HG03460 (cell line): ENCODE measurements around the gene UHRF1.

Experiments
- ATAC-seq: cut with Tn5 transposase; IDR thresholded peaks from one replicate; pipeline ENCODE4 v1.9.1; 2021; ENCODE audit not compliant: unreplicated experiment

Gene UHRF1

GRCh38 chr19:4986471-4986891, 77.2 kb downstream of the UHRF1 start:
- no peak for ATAC-seq

DNA sequence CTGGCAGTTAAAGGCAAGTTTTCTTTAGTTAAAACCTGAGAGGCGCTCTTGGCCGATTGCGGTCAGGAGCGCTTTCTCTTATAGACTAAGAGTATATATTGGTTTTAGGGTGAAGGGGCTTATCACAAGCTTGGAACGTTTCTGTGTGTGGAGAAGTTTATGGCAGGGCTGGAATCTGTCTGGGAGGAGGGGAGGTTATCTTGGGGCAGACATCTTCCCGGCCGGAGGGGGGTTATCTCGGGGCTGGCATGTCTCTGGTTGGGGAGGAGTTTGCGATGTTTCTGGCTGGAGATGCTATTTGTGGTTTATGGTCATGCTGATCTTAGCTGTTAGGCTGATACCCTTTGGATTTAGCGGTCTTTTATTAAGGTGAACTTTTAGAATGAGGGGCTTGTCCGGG, 78.0 kb downstream of the UHRF1 start:
- ATAC-seq, result no peak

GRCh38 chr19:4987692-4988370, 78.5 kb downstream of the UHRF1 start:
- no peak for ATAC-seq

- no peak for ATAC-seq
Measured at GRCh38 chr19:4988770-4989251, 79.5 kb downstream of the UHRF1 start.

- ATAC-seq, result no peak
Measured at GRCh38 chr19:4990306-4990705, 81.0 kb downstream of the UHRF1 start.

DNA sequence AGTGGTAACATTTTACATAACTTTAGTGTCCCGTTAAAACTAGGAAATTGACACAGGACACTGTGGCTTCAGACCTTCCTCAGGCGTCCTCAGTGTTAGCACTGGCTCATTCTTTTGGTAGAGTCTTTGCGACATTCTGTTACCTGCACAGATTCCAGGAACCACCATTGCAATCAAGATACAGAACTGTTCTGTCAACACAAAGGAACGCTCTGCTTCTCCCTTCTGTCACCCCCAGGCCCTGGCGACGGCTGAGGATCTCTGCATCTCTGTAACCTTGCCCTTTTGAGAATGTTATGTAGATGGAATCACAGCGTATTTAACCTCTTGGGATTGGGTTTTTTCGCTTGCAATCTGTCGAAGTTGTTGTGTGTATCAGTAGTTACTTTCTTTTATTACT, 82.2 kb downstream of the UHRF1 start:
- ATAC-seq, result no peak

DNA sequence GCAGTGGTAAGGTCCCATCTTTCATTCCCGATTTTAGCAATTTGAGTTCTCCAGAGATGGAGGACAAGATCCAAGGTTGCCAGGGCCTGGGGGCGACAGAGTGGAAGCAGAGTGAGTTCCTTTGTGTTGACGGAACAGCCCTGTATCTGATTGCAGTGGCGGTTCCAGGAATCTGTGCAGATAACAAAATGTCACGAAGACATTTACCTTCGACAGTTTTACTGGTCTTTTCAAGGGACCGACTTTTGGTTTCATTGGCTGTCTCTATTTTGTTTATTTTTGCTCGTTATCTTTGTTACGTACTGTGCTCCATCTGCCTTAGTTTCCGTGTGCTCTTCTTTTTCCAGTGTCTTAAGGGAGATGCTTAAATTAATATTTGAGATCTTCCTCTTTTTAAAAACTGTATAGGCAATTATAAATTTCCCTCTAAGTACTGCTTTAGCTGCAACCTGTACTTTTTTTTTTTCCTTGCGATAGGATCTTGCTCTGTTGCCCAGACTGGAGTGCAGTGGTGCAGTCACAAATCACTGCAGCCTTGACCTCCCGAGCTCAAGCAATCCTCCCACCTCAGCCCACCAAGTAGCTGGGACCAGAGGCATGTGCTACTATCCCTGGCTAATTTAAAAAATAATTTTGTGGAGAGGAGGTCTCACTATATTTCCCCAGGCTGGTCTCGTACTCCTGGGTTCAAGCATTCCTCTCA, 82.8 kb downstream of the UHRF1 start:
- ATAC-seq, result no peak

GRCh38 chr19:4993683-4994082, 84.4 kb downstream of the UHRF1 start:
- no peak for ATAC-seq

GRCh38 chr19:4996701-4997100, 87.4 kb downstream of the UHRF1 start:
- ATAC-seq, result no peak

- ATAC-seq, result no peak
Measured at GRCh38 chr19:4997297-4997696, 88.0 kb downstream of the UHRF1 start.

- no peak for ATAC-seq
Measured at GRCh38 chr19:5000120-5000611, 90.9 kb downstream of the UHRF1 start.

- ATAC-seq, result no peak
Measured at GRCh38 chr19:5001615-5002014, 92.3 kb downstream of the UHRF1 start.

DNA sequence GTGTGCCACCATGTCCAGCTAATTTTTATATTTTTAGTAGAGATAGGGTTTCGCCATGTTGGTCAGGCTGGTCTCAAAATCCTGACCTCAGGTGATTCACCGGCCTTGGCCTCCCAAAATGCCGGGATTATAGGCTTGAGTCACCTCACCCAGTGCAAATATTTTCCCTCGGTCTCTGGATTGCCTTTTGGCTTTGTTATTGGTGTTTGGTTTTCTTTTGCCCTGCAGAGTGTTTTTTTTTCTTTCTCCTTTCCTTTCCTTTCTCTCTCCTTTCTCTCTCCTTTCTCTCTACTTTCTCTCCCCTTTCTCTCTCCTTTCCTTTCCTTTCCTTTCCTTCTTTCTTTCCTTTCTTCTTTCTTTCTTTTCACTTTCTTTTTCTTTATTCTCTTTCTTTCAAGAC, 92.8 kb downstream of the UHRF1 start:
- no peak for ATAC-seq

DNA sequence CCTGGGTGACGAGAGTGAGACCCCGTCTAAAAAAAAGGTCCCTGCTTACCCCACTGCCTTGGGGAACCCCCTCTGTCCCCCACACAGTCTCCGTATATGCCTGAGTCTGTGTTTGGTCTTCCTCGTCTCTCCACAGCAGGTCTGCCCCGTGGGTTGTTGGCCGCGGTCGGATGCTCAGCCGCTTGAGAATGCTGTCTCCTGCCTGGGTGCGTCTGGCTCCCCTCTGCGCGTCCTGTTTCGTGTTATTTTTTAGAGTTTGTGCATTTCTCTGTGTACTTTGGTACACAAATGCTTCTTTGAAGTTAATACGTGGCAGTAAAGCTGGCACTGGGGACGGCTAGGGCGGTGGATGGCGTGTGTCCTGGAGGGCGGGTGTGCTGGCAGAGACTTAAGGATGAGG, 94.5 kb downstream of the UHRF1 start:
- ATAC-seq, result no peak

DNA sequence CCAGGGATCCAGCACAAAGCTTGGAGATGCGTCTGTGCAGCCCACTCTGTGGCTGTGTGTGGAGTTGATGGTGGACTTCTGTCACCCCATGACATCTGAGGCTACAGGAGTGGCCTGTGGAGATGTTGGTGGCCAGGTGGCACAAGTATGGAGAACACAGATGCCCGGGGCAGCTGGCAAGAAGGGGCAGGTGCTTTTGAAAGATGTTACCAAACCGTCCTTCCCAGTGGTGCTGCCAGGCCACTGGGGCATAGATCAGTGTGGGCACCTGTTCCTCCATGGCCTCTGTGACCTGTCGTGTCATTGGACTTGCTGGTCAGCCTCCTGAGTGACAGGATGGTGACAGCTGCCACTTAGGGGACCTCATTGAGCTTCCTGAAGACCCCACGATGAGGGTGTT, 95.8 kb downstream of the UHRF1 start:
- ATAC-seq, result no peak

DNA sequence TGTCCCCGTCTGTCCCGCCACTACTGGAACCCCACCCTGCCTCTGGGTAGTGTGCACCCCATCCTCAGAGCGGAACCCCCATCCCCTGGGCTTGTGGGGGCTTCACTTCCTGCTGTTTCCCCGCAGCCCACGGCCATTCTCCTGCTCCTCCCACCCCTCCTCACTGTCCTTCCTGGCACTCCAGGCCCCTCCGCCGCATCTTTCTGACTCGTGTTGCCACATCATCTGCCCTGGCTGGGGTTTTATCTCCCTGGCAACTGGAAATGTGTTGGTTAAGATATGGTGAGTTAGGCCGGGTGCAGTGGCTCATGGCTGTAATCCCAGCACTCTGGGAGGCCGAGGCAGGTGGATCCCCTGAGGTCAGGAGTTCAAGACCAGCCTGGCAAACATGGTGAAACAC, 96.9 kb downstream of the UHRF1 start:
- ATAC-seq, result no peak

- ATAC-seq, result no peak
Measured at GRCh38 chr19:5006821-5007220, 97.5 kb downstream of the UHRF1 start.
